Upper lobe of right lung (tissue), 1 donor: Measurements from ENCODE around the gene LRRC8E. TPM values are rescaled to one million over a fixed set of nuclear protein-coding genes. Genes with fewer than 3 reads are reported as not detected.
A peak's percentile ranks its signal among the peaks of the same experiment; 100 is the strongest.

ENCODE experiments used
- ATAC-seq: fragments of 200-7000 bp; cut with Tn5 transposase; one replicate; pipeline ENCODE4 v1.9.1; 2020; ENCODE audit warnings: mild to moderate bottlenecking, moderate library complexity
- DNase-seq: peaks from one replicate; pipeline ENCODE4 v3.0.0-alpha.2; 2020
- H3K27ac ChIP-seq: fragments of 200-600 bp; one replicate; pipeline ENCODE4 v1.8.0; 2022
- H3K27me3 ChIP-seq: fragments of 200-600 bp; one replicate; pipeline ENCODE4 v1.8.0; 2022; ENCODE audit warnings: mild to moderate bottlenecking
- H3K36me3 ChIP-seq: fragments of 200-600 bp; one replicate; pipeline ENCODE4 v1.8.0; 2022
- H3K4me1 ChIP-seq: fragments of 200-600 bp; one replicate; pipeline ENCODE4 v1.8.0; 2022
- H3K4me3 ChIP-seq: fragments of 200-600 bp; one replicate; pipeline ENCODE4 v1.8.0; 2022; ENCODE audit warnings: mild to moderate bottlenecking
- H3K9me3 ChIP-seq: fragments of 200-600 bp; one replicate; pipeline ENCODE4 v1.8.0; 2022
- intact Hi-C: fragments of 100-400 bp; cut with DNase I; formaldehyde crosslinking; loops from one replicate; pipeline ENCODE4 v1.11.0; 2022
- total RNA-seq: library from RNA; stranded (reverse); fragmentation: NEBNext Ultra II Directional; extraction: Animal tissue kit (Norgen Biotek cat#: 25700); gene quantifications from one replicate; pipeline ENCODE4 v1.2.1, GENCODE V29; 2021
- TF ChIP-seq, protein P1 (sequence below): fragments of 200-600 bp; IDR thresholded peaks from one replicate; pipeline ENCODE4 v1.8.0; 2022; ENCODE audit warnings: antibody characterized with exemption
- donor health status: DM: no; HTN: yes; CAD: no; lungs with severe emphysema.

Gene LRRC8E
- total RNA-seq, 1 donor from 2014 or later = 11.0 TPM

DNA sequence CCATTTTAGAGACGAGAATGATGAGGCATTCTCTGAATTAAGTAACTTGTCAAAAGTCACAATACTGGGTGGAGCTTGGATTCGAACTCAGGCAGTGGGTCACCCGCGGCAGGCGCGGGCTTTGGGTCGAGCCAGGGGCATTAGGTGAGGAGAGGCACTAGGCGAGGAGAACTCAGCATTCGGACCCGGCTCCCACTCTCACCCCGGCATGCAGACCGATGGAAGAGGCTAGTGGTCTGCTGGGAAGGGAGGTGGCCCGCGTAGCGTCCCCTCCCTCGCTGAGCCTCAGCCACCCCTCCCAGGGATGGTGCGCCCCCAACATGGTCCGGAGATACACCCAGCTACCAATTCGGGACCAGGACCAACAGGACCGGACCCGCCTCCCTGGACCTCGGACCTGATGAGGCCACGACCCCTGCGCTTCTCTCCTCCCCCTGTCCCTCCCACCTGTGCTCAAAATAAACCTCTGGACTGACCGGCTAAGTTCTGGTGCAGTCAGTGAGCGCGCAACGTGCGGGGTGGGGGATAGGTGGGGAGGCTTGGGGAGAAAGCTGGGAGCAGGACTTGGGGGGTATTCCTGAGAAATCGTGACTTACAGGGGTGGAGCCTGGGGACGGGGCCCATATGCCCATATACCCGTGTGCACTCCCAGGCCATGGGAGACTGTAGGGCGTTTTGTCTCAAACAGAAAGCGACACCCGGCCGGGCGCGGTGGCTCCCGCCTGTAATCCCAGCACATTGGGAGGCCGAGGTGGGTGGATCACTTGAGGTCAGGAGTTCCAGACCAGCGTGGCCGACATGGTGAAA lies 30.5 kb downstream of the LRRC8E start:
- no peak overlapping the region for H3K4me3 ChIP-seq
- TF ChIP-seq, protein P1, sequence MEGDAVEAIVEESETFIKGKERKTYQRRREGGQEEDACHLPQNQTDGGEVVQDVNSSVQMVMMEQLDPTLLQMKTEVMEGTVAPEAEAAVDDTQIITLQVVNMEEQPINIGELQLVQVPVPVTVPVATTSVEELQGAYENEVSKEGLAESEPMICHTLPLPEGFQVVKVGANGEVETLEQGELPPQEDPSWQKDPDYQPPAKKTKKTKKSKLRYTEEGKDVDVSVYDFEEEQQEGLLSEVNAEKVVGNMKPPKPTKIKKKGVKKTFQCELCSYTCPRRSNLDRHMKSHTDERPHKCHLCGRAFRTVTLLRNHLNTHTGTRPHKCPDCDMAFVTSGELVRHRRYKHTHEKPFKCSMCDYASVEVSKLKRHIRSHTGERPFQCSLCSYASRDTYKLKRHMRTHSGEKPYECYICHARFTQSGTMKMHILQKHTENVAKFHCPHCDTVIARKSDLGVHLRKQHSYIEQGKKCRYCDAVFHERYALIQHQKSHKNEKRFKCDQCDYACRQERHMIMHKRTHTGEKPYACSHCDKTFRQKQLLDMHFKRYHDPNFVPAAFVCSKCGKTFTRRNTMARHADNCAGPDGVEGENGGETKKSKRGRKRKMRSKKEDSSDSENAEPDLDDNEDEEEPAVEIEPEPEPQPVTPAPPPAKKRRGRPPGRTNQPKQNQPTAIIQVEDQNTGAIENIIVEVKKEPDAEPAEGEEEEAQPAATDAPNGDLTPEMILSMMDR = no peak
- H3K27ac ChIP-seq = no peak overlapping the region
- ATAC-seq = no peak
- DNase-seq = no peak
- peaks cover 13% of the 10 kb centered on the region for H3K36me3 ChIP-seq
- H3K4me1 ChIP-seq = peaks cover 36% of the 10 kb centered on the region
- no peaks in the 10 kb centered on the region for H3K9me3 ChIP-seq
- intact Hi-C loops = no loop called here
- H3K27me3 ChIP-seq = peaks cover 28% of the 10 kb centered on the region

DNA sequence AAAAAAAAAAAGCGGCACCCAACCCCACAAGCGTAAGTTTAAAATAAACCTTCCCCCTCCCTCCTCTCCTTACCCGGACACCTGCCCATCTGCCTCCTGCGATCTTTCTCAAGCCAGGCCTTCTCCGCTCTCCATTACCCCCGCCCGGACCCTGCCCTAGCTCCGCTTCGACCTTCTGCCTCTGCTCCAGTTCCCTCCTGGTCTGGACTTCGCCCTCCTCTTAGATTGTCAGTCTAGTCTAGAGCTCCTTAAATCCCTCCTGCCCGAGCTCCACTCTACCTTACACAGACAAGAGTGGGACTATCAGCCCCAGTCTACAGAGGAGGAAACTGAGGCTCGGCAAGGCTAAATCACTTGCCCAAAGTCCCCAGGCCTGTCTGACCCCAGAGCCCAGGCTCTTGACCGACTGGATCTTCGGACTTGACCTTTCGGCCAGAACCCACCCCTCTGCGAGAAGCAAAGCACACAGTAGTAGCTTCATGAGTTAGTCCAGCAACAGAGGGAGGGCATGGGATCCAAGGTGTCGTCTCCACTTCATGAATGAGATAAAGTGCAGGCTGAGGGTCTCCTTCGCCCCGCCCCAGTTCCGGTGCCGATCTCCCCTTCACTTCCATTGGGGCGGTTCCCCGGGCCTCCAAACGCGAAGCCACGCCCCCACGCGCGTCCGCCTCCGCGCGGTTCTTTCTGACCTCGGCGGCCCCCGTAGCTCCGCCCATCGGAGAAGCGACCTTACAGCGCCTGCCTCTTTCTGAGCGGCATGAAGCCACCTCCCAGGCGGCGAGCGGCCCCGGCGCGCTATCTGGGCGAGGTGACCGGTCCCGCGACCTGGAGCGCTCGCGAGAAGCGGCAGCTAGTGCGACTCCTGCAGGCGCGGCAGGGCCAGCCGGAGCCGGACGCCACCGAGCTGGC lies 31.6 kb downstream of the LRRC8E start, which contains the start of gene SNAPC2:
Gene SNAPC2 (plus strand): TSS at position 729 of the 909 bp plus-strand sequence. CDS start 29 bp downstream, at position 758.
- intact Hi-C loops = no loop called here
- peak within 1 kb of the TSS; percentile 78 for H3K27ac ChIP-seq
- H3K4me3 ChIP-seq = peak within 1 kb of the TSS; percentile 74
- no peaks in the 10 kb centered on the region for H3K9me3 ChIP-seq
- H3K4me1 ChIP-seq = peaks cover 39% of the 10 kb centered on the region
- TF ChIP-seq, protein P1 = no peak
- DNase-seq (peak; percentile 99), ATAC-seq (peak; percentile 76)
- peaks cover 26% of the 10 kb centered on the region for H3K27me3 ChIP-seq
- peaks cover 13% of the 10 kb centered on the region for H3K36me3 ChIP-seq

DNA sequence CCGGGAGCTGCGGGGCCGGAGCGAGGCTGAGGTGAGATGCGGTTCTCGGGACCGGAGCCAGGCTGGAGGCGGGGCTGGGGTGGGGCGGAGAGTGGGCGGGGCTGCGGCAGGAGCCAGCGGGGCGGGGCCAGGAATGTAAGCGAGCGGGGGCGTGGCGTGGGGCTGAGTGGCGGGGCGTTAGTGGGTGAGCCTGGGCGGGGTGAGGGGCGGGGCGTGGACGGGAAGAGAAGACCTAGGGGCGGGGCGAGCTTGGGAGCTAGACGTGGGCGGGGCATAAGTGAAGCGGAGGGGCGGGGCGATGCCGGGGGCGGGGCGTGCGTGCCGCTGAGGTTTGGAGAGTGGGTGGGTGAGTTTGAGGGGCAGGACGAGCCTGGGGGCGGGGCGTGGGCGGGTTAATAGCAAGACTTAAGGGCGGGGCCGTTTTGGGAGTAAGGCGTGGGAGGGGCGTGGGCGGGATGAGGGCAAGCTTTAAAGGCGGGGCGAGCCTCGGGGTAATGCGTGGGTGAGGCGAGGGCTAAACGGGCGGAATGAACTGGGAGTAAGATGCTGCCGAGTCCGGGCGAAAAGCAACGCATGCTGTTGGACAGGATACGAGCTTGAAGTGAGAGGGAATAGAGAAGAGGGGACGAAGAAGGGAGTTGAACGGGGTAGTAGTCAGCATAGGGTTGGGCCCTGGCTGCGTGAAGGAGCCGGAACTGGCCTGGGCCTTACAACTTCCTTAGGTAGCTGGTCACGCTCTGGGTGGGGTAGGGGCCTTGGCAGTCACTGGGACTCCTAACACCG lies 32.4 kb downstream of the LRRC8E start:
- peak; percentile 91 for ATAC-seq
- intact Hi-C loops = no loop called here

DNA sequence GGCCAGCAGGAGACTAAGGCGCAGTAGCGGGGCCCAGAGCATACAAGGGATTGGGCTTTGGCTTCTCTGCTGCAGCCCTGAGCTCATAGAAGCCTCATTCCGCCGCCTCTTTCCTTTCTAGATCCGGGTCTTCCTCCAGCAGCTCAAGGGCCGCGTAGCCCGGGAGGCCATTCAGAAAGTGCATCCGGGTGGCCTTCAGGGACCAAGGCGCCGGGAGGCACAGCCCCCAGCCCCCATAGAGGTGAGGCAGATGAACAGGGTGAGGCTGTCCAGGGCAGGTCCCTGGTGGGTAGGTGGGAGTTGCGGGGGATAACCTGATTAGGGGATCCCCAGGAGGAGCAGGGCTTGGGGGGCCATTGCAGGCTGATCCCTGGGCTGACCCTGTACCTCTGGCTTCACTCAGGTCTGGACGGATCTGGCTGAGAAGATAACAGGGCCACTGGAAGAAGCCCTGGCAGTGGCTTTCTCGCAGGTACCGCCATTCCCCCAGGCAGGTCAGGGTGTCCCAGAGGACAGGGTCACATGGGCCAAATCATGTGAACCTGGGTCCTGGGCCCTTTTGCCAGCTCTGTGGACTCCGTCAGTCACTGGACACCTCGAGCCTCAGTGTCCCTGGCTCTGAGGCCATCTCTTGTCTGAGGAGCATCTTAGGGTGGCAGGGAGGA lies 33.1 kb downstream of the LRRC8E start:
- Histone ChIP-seq H3K27me3 (peaks cover 14% of the 10 kb centered on the region), H3K4me3 (peak overlapping the region; percentile 56), H3K36me3 (peaks cover 13% of the 10 kb centered on the region), H3K4me1 (peaks cover 42% of the 10 kb centered on the region), H3K27ac (peak overlapping the region; percentile 78), H3K9me3 (no peaks in the 10 kb centered on the region)
- TF ChIP-seq, protein P1 = no peak
- DNase-seq = no peak
- intact Hi-C loops = no loop called here
- ATAC-seq = no peak

More for the DNA sequence above, 32.4 kb downstream of the LRRC8E start:
- H3K4me3 ChIP-seq = peak overlapping the region; percentile 74
- peak; percentile 100 for DNase-seq
- H3K36me3 ChIP-seq = peaks cover 13% of the 10 kb centered on the region
- no peaks in the 10 kb centered on the region for H3K9me3 ChIP-seq
- TF ChIP-seq, protein P1 = no peak
- peak overlapping the region; percentile 78 for H3K27ac ChIP-seq
- H3K4me1 ChIP-seq = peaks cover 42% of the 10 kb centered on the region
- peaks cover 18% of the 10 kb centered on the region for H3K27me3 ChIP-seq
